GM12891 (cell line): ENCODE data around the gene XPC.

ENCODE experiments used
- POLR2A ChIP-seq: IDR thresholded peaks from 2 replicates; pipeline ENCODE4 v1.6.1; 2011; ENCODE audit warnings: low read depth, low read length, control low read depth
- POLR2AphosphoS5 ChIP-seq: IDR thresholded peaks from 2 replicates; pipeline ENCODE4 v1.6.1; 2011; ENCODE audit warnings: low read depth, low read length, control low read depth
- POU2F2 ChIP-seq: IDR thresholded peaks from 2 replicates; pipeline ENCODE4 v1.6.1; 2011; ENCODE audit warnings: low read depth, mild to moderate bottlenecking, control low read depth, low read length, moderate library complexity
- TAF1 ChIP-seq: IDR thresholded peaks from 2 replicates; pipeline ENCODE4 v1.6.1; 2011; ENCODE audit warnings: low read depth, low read length, control low read depth

- TF ChIP-seq POLR2AphosphoS5, result no peak
- no peak for TF ChIP-seq TAF1
- TF ChIP-seq POLR2A, result no peak
- TF ChIP-seq POU2F2, result no peak
These were observed 36.6 kb downstream of the XPC start for GRCh38 chr3:14141602-14142341.
